GM20000 (cell line): ENCODE data around the gene PLIN3.
"Not testable (repeated sequence)": the region's sequence is repeated elsewhere in the genome, so short reads cannot be mapped to it uniquely, and the experiment has no call there.

Experiments used
- DNase-seq: peaks from one replicate; pipeline ENCODE4 v3.0.0; 2012; ENCODE audit warnings: low spot score
- TF ChIP-seq, protein P1 (sequence below): IDR thresholded peaks from 2 replicates; pipeline ENCODE4 v1.5.1; 2012; ENCODE audit warnings: mild to moderate bottlenecking, control low read depth; ENCODE audit errors: extremely low read depth, missing control alignments

The PLIN3 gene

DNA sequence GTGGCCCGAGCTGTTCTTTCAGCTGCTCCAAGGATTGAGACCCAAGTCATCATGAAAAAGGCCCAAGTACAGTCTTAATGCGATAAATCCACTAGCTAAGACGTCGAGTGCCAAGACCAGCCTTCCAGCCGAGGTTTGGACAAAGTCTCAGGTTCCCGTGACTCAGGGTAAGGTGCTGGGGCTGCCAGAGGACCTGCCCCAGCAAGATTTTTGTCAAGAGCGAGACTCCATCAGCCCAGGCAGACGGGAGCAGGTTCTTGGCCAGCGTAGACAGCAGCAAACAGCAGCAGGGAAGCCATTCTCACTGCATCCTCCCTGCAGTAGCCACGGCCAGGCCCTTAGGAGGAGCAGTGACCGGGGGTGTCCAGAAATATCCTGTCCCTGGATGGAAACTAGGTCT lies 72.5 kb downstream of the PLIN3 start:
- no peak for DNase-seq
- TF ChIP-seq, protein P1, sequence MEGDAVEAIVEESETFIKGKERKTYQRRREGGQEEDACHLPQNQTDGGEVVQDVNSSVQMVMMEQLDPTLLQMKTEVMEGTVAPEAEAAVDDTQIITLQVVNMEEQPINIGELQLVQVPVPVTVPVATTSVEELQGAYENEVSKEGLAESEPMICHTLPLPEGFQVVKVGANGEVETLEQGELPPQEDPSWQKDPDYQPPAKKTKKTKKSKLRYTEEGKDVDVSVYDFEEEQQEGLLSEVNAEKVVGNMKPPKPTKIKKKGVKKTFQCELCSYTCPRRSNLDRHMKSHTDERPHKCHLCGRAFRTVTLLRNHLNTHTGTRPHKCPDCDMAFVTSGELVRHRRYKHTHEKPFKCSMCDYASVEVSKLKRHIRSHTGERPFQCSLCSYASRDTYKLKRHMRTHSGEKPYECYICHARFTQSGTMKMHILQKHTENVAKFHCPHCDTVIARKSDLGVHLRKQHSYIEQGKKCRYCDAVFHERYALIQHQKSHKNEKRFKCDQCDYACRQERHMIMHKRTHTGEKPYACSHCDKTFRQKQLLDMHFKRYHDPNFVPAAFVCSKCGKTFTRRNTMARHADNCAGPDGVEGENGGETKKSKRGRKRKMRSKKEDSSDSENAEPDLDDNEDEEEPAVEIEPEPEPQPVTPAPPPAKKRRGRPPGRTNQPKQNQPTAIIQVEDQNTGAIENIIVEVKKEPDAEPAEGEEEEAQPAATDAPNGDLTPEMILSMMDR: no peak

DNA sequence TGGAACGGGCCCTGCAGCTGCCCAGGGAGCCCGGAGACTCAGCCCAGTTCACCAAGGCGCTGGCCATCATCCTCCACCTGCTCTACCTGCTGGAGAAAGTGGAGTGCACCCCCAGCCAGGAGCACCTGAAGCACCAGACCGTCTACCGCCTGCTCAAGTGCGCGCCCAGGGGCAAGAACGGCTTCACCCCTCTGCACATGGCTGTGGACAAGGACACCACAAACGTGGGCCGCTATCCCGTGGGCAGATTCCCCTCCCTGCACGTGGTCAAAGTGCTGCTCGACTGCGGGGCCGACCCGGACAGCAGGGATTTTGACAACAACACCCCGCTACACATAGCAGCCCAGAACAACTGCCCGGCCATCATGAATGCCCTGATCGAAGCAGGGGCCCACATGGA lies 74.2 kb downstream of the PLIN3 start:
- DNase-seq: not testable (repeated sequence)

DNA sequence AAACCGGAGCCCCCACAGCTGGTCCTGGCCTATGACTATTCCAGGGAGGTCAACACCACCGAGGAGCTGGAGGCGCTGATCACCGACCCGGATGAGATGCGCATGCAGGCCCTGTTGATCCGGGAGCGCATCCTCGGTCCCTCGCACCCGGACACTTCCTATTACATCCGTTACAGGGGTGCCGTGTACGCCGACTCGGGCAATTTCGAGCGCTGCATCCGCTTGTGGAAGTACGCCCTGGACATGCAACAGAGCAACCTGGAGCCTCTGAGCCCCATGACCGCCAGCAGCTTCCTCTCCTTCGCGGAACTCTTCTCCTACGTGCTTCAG lies 74.6 kb downstream of the PLIN3 start:
- not testable (repeated sequence) for DNase-seq

DNA sequence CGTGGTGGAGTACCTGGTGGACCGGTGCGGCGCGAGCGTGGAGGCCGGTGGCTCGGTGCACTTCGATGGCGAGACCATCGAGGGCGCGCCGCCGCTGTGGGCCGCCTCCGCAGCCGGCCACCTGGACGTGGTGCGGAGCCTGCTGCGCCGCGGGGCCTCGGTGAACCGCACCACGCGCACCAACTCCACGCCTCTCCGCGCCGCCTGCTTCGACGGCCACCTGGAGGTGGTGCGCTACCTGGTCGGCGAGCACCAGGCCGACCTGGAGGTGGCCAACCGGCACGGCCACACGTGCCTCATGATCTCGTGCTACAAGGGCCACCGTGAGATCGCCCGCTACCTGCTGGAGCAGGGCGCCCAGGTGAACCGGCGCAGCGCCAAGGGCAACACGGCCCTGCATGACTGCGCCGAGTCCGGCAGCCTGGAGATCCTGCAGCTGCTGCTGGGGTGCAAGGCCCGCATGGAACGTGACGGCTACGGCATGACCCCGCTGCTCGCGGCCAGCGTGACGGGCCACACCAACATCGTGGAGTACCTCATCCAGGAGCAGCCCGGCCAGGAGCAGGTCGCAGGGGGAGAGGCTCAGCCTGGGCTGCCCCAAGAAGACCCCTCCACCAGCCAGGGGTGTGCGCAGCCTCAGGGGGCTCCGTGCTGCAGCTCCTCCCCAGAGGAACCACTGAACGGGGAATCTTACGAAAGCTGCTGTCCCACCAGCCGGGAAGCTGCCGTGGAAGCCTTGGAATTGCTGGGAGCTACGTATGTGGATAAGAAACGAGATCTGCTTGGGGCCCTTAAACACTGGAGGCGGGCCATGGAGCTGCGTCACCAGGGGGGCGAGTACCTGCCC lies 75.2 kb downstream of the PLIN3 start:
- DNase-seq: not testable (repeated sequence)

DNA sequence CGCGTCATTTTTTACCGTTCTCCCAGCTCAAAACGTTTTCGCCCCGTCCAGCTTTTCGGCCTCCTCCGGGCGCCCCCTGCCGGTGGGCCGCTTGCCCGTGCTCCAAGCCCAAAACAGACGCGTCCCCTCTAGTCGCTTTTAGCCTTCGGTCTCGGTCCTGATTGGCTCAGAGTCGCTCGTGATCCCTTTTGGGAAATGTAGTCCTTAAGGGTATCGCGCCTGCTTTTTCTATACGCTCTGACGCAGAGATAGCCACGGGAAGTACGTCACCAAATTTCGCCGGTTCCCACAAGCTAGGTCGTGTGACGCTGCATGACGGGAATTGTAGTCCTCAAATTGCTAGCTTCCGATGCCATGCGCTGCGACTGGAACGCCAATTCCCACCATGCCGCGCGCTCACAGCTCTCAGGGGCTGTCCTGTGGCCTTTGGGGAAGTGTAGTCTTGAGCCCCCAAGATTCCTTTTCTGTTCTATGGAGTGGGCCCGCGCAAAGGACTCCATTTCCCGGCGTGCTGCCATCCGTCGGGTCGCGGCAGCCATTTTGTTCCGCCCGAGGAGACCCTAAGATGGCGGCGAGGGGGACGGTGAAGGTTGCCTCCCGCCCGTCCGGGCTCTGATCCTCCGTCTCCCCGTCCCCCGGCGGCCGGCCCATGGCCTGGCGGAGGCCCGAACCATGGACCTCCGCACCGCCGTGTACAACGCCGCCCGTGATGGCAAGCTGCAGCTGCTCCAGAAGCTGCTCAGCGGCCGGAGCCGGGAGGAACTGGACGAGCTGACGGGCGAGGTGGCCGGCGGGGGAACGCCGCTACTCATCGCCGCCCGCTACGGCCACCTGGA lies 76.1 kb downstream of the PLIN3 start, which contains the start of gene FEM1A:
TSS of gene FEM1A (plus strand) at position 552 of the 836 bp plus-strand sequence. CDS start at position 673, 121 bp downstream.
- TF ChIP-seq, protein P1: peak; percentile 98
- DNase-seq: peak; percentile 98
